BE2C (cell line): ENCODE measurements around the gene ORMDL1.
A peak's percentile ranks its signal among the peaks of the same experiment; 100 is the strongest.

Experiments used
- DNase-seq: peaks from one replicate; pipeline ENCODE4 v3.0.0-alpha.2; 2020
- H3K27me3 ChIP-seq: fragments of 250-450 bp; sonication (Bioruptor Pico); 2 replicates; pipeline ENCODE4 v1.5.1; 2020; ENCODE audit warnings: mild to moderate bottlenecking
- H3K36me3 ChIP-seq: fragments of 250-450 bp; sonication (Bioruptor Pico); 2 replicates; pipeline ENCODE4 v1.5.1; 2020; ENCODE audit warnings: mild to moderate bottlenecking
- H3K4me1 ChIP-seq: fragments of 250-450 bp; sonication (Bioruptor Pico); 2 replicates; pipeline ENCODE4 v1.5.1; 2020
- H3K4me3 ChIP-seq: 2 replicates; pipeline ENCODE4 v1.5.1; 2011; ENCODE audit warnings: low read depth, low read length
- H3K9me3 ChIP-seq: fragments of 250-450 bp; sonication (Bioruptor Pico); 2 replicates; pipeline ENCODE4 v1.5.1; 2020
- TF ChIP-seq, protein P1 (sequence below): IDR thresholded peaks from 2 replicates; pipeline ENCODE4 v1.5.1; 2012; ENCODE audit warnings: mild to moderate bottlenecking, low read depth, low read length

ORMDL1 gene

DNA sequence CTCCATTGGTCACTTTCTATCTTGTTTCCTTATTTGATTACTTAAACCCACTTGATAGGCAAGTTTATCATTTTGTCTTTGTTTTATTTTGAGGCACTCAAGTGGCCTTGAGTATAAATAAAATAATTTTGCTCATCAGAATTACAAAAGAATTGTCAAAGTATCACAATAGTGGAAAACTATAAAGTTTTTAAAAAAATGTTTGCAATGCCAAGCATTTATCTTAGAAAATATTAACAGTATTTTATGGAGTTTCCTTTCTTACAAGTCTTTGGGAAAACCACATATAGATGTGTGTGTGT, 14.8 kb upstream of the ORMDL1 start:
- TF ChIP-seq, protein P1, sequence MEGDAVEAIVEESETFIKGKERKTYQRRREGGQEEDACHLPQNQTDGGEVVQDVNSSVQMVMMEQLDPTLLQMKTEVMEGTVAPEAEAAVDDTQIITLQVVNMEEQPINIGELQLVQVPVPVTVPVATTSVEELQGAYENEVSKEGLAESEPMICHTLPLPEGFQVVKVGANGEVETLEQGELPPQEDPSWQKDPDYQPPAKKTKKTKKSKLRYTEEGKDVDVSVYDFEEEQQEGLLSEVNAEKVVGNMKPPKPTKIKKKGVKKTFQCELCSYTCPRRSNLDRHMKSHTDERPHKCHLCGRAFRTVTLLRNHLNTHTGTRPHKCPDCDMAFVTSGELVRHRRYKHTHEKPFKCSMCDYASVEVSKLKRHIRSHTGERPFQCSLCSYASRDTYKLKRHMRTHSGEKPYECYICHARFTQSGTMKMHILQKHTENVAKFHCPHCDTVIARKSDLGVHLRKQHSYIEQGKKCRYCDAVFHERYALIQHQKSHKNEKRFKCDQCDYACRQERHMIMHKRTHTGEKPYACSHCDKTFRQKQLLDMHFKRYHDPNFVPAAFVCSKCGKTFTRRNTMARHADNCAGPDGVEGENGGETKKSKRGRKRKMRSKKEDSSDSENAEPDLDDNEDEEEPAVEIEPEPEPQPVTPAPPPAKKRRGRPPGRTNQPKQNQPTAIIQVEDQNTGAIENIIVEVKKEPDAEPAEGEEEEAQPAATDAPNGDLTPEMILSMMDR = no peak
- Histone ChIP-seq H3K36me3 (peaks cover 36% of the 10 kb centered on the region), H3K27me3 (no peaks in the 10 kb centered on the region), H3K4me3 (no peak overlapping the region), H3K4me1 (no peaks in the 10 kb centered on the region), H3K9me3 (no peaks in the 10 kb centered on the region)
- no peak for DNase-seq

DNA sequence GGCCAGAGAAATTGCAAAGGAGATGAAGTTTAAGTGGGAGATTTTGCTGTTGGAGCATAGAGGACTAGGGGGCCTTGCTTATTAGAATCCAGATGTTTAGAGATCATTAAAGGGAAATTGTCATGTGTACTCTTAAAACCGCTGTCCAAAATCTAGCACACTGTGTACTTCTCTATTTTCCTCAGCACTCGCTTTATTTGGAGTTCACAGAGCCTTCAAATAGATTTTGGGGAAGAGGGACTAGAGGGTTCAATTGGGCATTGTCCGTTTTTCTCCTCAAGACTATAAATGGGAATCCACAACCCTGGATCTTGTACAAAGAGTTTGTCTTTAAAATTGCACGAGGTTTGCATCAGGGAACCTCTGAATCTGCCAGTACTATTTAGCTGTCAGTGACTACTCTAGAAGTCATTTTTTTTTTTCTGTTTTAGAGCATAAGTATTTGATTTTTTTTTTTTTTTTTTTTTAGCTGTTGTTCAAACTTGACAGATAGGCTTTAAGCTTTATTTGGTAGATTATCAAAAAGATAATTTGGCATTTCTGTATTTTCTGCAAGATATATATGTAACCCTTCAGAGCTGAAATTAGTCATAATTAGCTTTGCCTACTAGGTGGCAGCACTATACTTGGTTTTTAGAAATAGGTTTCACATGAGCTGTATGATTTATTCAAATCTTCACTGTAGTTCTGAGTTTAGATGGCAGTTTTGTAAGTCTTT, 14.3 kb upstream of the ORMDL1 start:
- H3K9me3 ChIP-seq = no peaks in the 10 kb centered on the region
- H3K4me1 ChIP-seq = no peaks in the 10 kb centered on the region
- DNase-seq = no peak
- TF ChIP-seq, protein P1 = peak; percentile 32
- H3K4me3 ChIP-seq = no peak overlapping the region
- H3K27me3 ChIP-seq = no peaks in the 10 kb centered on the region
- H3K36me3 ChIP-seq = peaks cover 38% of the 10 kb centered on the region

DNA sequence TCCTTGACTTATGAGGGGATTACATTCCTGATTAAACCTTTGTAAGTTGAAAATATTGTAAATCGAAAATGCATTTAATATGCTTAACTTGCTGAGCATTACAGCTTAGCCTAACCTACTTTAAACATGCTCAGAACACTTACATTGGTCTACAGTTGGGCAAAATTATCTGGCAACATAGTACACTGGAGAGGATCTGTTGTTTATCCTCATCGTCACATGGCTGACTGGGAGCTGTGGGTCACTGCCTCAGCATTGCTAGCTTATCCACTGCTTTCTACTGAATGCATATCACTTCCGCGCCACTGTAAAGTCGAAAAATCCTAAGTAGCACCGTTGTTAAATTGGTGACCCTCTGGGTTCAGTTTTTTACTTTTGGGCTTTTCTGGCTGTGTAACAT, 13.8 kb upstream of the ORMDL1 start:
- Histone ChIP-seq H3K36me3 (peaks cover 44% of the 10 kb centered on the region), H3K4me3 (no peak overlapping the region), H3K27me3 (no peaks in the 10 kb centered on the region), H3K4me1 (no peaks in the 10 kb centered on the region), H3K9me3 (no peaks in the 10 kb centered on the region)
- no peak for DNase-seq
- TF ChIP-seq, protein P1 = no peak

DNA sequence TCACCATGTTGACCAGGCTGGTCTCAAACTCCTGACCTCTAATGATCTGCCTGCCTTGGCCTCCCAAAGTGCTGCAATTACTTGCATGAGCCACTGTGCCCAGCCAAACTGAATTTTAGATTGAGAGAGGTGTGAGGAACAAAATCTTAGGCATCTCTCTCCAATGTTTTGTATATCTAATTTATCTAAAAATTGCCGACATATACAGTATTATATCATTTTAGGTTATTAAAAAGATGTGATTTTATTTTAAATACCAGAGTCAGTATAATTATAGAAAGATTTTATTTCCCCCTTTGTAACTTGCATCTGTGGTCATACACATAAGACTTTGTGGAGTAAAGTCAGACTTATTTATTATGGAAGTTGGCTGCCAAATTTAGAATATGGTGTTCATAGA, 10.2 kb upstream of the ORMDL1 start:
- Histone ChIP-seq H3K9me3 (no peaks in the 10 kb centered on the region), H3K27me3 (no peaks in the 10 kb centered on the region), H3K4me3 (no peak overlapping the region), H3K4me1 (no peaks in the 10 kb centered on the region), H3K36me3 (peaks cover 42% of the 10 kb centered on the region)
- no peak for DNase-seq
- TF ChIP-seq, protein P1 = no peak

DNA sequence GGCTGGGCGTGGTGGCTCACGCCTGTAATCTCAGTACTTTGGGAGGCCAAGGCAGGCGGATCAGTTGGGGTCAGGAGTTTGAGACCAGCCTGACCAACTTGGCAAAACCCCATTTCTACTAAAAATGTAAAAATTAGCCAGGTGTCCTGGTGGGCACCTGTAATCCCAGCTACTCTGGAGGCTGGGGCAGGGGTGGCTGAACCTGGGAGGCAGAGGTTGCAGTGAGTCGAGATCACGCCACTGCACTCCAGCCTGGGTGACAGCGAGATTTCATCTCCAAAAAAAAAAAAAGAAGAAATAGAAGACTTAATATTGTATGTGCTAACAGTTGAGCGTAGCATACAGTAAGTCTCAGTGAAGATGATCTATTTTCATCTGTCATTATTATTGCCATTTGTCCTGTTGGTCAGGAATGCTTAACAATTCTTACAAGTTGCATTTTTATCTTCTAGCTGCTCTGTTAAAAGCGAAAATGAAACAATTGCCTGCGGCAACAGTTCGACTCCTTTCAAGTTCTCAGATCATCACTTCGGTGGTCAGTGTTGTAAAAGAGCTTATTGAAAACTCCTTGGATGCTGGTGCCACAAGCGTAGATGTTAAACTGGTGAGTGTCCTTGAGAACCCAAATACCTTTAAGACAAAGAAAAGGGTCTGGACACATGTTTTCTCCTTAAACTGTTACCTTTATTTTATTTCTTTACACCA, 7.4 kb upstream of the ORMDL1 start:
- Histone ChIP-seq H3K9me3 (no peaks in the 10 kb centered on the region), H3K4me3 (no peak overlapping the region), H3K36me3 (peaks cover 30% of the 10 kb centered on the region), H3K4me1 (no peaks in the 10 kb centered on the region), H3K27me3 (no peaks in the 10 kb centered on the region)
- DNase-seq = no peak
- TF ChIP-seq, protein P1 = no peak

DNA sequence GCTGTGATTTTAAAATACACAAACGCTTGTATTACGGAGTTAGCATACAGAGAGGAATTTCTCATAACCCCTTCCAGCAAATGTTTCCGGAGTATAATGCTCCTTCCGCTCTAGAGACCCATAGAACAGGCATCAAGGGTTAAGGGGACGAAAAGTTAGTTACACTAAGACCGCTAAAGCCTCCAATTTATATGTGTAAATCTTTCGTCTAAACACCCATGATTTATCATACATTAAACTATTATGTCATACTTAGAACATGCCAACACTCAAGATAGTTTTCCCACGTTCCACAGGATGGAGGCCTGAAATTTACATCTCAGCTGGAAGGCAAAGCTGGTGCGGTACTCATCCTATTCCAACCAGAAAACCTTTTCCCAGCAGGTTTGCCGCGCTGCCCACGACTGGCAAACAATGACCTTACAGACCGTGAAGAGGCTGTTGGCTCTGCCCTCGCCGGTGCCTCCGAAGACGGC, 650 bp downstream of the ORMDL1 start:
- Histone ChIP-seq H3K36me3 (peaks cover 25% of the 10 kb centered on the region), H3K4me3 (peak overlapping the region; percentile 90), H3K27me3 (no peaks in the 10 kb centered on the region), H3K4me1 (no peaks in the 10 kb centered on the region), H3K9me3 (no peaks in the 10 kb centered on the region)
- DNase-seq = no peak
- TF ChIP-seq, protein P1 = no peak
